AG08395 (cell line): ENCODE data around the gene FCN2.

Experiments
- DNase-seq: peaks from one replicate; pipeline ENCODE4 v3.0.0; 2012; ENCODE audit warnings: mixed read lengths, low spot score

FCN2 gene

GRCh38 chr9:134912126-134912840 lies 31.7 kb downstream of the FCN2 start:
- no peak for DNase-seq

DNA sequence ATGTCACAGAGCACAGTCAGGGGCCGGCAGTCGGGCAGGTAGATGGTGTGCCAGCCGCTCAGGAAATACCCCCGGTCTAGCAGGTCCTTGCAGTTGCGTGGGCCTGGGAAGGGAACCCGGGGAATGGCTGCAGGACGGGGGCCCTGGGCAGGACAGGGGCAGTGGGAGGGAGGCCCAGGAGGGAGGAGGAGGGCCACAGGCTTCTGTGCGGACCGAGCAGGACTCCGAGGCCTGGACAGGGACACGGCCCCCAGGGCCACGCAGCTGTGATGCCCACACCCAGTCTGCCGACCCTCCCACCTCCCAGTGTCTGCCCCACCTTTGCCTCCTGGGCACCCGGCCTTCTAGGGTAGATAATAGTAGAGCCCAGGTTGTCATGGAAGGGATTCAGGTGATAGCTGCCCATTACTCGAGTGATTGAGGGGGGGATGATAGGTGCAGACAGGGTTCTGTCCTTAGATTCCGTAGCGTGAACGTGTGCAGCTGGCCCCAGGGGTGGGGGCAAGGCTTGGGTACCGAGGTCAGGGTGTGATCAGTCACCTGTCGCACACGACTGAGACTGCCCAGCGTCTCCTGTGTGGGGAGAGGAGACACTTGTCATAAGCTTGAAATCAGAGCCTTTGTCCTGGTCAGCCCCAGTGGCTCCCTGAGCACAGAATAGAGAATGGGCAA lies 32.6 kb downstream of the FCN2 start:
- DNase-seq = no peak

DNA sequence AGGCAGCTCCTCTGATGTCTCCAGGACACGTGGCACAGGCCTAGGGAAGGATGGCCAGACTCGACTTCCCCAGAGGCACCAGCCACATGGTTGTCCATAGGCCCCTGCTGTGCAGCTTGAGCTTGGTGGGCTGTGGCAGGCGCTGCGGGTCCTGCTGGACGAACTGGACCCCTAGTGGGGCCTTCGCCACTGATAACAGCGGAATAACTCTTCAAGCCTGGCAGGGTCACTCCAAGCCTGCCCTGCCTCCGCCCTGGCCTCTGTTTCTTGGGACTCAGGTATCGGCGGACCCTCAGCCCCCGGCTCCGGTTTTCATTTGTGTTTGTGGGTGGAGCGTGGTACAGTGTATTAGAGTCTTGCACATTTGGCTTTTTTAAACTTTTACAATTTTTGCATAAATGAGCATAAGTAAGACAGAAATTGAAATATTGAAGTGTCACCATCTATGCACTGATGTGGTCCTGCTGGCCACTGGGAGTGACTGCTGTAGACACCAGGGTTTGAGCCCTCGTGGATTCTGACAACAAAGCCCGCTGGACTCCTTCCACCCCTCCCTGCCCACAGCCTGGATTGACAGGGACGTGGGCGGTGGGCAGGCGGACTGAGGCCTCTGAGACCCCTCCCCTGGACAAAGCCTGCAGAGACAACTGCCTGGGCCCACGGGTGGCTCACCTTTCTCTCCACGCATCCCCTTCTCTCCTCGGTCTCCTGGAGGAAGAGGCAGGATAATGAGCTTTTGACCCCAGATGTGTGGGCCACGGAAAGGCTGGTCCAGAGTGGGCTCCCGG lies 33.3 kb downstream of the FCN2 start:
- no peak for DNase-seq

DNA sequence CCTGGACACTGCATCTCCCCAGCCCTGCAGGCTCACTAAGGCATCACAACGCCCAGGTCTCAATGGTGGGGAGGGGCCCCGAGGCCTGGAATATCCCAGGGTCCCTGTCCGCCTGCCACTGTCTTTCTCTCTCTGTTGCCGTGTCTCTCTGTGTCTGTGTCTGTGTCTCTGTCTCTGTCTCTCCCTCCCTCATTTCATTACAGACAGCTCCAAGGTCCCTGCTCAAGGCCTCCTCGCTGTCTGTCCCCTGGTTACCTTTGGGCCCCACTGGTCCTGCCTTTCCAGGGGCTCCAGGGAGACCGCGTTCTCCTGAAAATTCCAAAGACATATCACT lies 33.9 kb downstream of the FCN2 start:
- DNase-seq = no peak

DNA sequence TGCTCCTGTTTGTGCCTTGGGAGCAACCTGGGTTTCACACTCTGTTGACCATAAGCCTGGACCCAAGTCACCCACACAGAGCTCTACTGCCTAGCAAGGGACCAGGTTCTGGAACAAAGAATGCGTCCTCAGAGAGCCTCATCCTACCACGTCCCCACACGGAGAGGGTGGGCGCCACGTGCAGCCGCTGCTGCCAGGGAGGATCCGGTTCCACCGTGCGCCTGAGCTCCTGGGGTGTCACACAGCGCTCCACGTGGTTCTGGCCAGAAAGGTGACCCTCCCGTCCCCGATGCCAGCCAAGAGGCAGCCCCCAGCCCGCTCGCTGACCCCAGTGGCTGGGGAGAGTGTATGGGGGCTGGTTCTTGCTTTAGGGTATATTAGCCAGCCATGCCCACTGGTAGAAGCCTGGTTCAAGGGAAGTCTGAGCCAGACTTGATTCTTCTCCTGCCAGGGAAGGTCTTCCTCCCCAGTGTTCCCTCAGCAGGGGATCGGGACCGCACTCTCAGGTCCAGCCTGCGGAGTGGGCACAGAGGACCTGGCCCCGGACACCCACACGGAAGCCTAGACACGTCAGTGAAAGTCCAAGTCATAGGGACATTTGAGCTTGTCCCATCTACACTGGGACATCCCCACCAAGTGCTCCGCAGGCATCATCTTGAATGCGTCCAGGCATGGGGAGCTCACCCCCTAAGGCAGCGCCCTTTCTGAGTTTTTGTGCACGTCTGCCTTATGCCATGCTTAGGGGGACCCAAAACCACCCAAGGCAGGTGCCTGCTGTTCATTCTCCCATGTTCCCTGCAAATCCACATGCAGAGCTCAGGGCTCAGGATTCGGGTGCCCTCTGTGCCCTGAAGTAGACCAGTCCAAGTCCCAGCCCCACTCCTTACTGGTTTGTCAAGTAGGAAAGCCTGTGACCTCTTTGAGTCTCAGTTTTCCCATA lies 34.7 kb downstream of the FCN2 start:
- DNase-seq = no peak

- DNase-seq = no peak
Measured at GRCh38 chr9:134916161-134916665, 35.6 kb downstream of the FCN2 start.

GRCh38 chr9:134917431-134918373 lies 37.1 kb downstream of the FCN2 start, which contains the start of gene FCN1:
Gene FCN1, minus strand, starts transcription at chr9:134917912. Its CDS starts 41 bp downstream, at chr9:134917871.
- no peak for DNase-seq

DNA sequence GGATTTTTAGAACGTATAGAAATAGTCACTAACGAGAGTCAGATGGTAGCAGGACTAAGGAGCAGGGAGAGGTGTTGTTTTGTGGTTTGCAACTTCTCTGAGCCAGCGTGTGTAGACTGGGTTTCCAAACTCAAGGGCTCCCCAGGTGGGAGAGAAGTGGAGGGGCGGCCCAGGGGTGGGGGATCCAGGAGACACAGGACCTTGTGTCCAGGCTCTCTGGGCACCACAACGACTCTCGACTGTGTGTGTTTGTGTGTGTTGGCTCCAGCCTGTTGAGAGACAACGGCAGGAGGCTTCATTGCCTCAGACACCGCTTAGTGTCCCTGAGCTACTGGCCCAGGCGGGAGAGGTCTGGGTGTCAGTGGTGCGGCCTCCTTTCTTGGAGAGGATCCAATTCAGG lies 38.0 kb downstream of the FCN2 start:
- DNase-seq = no peak

DNA sequence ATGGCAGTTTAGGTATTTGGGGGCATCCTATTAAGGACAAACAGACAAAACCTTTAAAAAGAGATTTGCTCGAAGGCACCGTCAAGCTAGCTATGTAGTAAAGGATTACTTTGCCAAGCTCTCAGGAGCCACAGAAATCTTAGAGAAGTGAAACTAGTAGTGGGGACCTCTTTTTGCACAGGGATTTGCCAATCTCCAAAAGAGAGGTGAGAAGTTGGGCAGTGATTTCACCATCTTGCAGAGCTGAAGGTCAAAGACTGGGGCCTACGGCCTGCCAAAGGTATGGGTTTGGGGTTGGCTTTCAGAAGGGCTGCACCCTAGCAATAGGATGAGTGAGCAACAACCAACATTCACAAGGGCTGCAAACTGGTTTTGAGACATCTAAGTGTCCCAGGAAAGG lies 38.7 kb downstream of the FCN2 start:
- no peak for DNase-seq

GRCh38 chr9:134922066-134922931 lies 41.7 kb downstream of the FCN2 start:
- no peak for DNase-seq

DNA sequence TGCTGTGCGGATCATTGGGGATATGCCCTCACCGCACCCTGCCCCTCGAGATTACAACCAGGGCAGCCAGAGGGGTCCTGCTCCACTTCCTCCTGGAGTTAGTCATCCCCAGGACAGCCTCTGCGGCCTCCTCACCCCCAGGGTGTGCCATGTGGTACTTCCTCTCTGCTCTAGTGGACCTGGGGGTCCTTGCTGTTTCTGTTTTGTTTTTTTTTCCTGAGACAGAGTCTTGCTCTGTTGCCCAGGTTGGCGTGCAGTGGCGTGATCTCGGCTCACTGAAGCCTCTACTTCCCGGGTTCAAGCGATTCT lies 42.3 kb downstream of the FCN2 start:
- DNase-seq = no peak

GRCh38 chr9:134923466-134923865 lies 42.9 kb downstream of the FCN2 start:
- no peak for DNase-seq

DNA sequence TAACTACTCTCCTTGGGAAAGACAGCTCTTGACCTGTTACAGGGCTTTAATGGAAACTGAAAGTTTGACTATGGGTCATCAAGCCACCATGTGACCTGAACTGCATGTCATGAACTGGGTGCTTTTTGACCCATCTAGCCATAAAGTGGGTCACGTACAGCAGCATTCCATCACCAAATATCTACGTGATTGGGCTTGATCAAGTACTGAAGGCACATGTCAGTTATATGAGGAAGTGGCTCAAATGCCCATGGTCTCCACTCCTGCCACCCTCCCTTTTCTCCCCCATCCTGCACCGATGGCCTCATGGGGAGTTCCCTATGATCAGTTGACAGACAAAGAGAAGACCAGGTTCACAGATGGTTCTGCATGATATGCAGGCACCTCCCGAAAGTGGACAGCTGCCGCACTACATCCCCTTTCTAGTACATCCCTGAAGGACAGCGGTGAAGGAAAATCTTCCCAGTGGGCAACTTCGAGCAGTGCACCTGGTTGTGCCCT lies 44.5 kb downstream of the FCN2 start:
- no peak for DNase-seq

DNA sequence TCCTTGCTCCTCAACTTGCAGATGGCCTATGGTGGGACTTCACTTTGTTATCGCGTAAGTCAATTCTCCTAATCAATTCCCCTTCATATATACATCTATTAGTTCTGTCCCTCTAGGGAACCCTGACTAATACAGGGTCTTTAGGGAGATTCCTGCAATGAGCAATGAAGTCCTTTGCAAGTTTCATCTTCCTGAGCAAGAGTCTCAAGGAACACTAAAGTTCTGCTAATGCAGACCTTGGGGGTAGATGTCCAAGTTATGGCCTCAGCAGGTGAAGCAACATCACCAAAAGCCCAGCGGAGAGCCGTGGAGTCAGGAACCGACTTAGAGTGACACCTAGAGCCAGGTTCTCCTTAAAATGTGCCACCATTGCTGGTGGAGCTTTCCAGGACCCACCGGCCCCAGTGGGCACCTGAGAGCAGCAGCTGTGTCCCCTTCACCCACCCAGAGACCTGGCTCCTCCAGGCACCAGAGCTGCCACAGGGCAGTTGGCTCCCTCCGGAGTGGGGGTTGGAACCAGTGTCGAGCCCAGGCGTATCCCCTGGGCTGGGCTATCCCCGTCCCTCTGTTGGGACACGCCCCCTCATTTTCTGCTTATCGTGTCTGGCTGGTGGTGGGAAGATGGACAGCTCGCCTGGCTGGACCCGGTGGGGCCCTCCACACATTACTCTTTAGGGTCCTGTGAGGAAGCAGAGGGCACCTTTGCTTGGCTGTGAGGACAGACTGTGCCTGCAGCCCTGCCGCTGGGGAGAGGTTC lies 48.0 kb downstream of the FCN2 start:
- no peak for DNase-seq

DNA sequence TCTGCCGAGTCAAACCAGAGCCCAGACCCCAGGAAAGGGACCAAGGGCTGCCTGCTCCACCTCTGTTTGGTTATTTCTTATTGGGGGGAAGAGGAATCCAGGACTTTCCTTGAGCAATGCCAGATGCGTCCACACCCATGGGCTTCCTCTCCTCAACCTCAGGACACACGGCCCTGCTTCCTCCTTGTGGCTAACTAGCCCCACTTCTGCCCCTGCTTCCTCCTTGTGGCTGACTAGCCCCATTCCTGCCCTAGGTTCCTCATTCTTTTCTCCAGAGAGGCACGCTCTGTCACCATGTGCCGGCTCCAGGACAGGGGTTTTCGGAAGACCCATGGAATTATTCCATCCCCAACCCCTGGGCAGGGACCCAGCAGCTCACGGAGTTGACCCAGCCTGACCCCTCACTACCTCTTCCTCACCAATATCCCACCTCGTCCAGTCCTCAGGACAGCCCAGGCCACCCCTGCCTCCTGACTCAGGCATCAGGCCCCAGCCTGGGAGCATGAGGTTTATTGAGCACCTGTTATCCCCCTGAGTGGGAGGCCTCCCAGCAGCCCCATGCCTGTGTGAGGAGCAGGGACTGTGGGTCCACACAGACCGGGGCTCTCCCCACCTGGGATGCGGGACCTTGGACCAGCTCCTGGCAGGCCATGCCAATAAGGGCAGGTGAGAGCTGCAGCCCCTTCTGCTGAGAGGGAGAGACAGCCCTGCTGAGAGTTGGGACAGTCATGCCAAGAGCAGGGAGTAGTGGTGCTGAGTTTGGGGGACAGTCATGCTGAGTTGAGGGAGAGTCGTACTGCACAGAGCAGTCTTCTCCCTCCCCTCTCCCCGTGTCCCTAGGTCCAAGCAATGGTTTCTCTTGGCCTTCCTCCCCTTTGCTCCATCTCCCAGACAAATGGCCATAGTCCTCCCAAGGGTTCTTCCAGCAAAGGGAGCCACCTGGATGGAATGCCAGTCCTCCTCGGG lies 48.9 kb downstream of the FCN2 start:
- DNase-seq = no peak

DNA sequence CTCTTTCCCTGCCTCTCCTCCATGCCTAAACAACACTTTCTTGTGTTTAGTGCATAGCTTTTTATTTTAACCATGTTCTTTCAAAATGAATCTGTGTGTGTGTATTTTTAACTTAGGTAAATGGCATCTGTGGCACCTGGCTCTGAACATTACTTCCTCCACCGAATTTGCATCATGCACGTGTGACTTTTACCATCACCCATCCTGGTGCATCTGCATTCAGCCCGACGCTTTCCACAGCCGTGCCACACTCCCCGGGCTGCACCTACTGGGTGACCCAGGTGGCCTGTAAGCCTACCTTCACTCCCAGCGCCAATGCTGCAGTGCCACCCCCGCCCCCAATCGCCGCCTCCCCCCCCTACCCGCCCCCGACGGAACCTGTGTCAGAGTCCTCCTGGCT lies 49.8 kb downstream of the FCN2 start:
- no peak for DNase-seq

DNA sequence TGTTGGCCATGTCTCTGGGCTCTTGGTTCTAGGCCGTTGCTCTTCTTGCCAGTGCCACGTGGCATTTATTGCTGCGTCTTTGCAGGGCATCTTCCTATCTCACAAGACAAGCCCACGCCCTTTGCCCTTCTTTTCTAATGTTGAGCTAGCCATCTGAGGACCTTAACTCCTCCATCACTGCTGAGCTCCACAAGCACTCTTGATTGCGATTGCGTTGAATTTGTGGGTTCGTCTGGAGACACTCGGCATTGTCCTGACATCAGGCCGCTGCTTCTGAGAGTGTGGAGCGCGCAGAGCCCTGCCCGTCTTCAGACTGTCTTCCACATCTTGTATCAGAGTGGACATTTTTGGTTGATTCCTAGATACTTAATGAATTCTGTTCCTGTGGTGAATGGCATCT lies 51.6 kb downstream of the FCN2 start:
- DNase-seq = no peak

- no peak for DNase-seq
Measured at GRCh38 chr9:134932606-134933005, 52.0 kb downstream of the FCN2 start.
